Mesendoderm (in vitro differentiated cells): Measurements from ENCODE around the gene CUX1.
"Not testable (repeated sequence)": the region's sequence is repeated elsewhere in the genome, so short reads cannot be mapped to it uniquely, and the experiment has no call there.

Experiments used
- DNase-seq: peaks from one replicate; pipeline ENCODE4 v3.0.0; 2013
- H2AK5ac ChIP-seq: 2 replicates; pipeline ENCODE4 v1.6.1; 2013; ENCODE audit warnings: low read length, inconsistent platforms
- H2BK120ac ChIP-seq: 2 replicates; pipeline ENCODE4 v1.6.1; 2013; ENCODE audit warnings: low read depth, mild to moderate bottlenecking, low read length, moderate library complexity, mixed read lengths
- H2BK15ac ChIP-seq: replicated peaks from 2 replicates; pipeline ENCODE4 v1.6.1; 2013; ENCODE audit warnings: low read depth, mild to moderate bottlenecking, moderate library complexity
- H2BK5ac ChIP-seq: 2 replicates; pipeline ENCODE4 v1.6.1; 2013; ENCODE audit warnings: low read length, inconsistent platforms
- H3K18ac ChIP-seq: 2 replicates; pipeline ENCODE4 v1.6.1; 2013; ENCODE audit warnings: mild to moderate bottlenecking, low read length, mixed read lengths
- H3K23ac ChIP-seq: one replicate; pipeline ENCODE4 v1.6.1; 2013; ENCODE audit warnings: low read length
- H3K27ac ChIP-seq: 2 replicates; pipeline ENCODE4 v1.5.1; 2013; ENCODE audit warnings: low read depth, mild to moderate bottlenecking, inconsistent platforms, low read length, moderate library complexity
- H3K27me3 ChIP-seq: 2 replicates; pipeline ENCODE4 v1.6.1; 2013; ENCODE audit warnings: low read length, control low read depth, mild to moderate bottlenecking, inconsistent platforms; ENCODE audit not compliant: insufficient read depth, poor library complexity
- H3K36me3 ChIP-seq: 2 replicates; pipeline ENCODE4 v1.6.1; 2013; ENCODE audit warnings: low read length, inconsistent platforms; ENCODE audit not compliant: control insufficient read depth, insufficient read depth
- H3K4ac ChIP-seq: one replicate; pipeline ENCODE4 v1.6.1; 2013; ENCODE audit warnings: low read depth, mild to moderate bottlenecking, low read length, moderate library complexity
- H3K4me1 ChIP-seq: 2 replicates; pipeline ENCODE4 v1.6.1; 2013; ENCODE audit warnings: low read depth, low read length, inconsistent platforms; ENCODE audit not compliant: control insufficient read depth
- H3K4me2 ChIP-seq: 2 replicates; pipeline ENCODE4 v1.6.1; 2013; ENCODE audit warnings: low read length
- H3K4me3 ChIP-seq: 2 replicates; pipeline ENCODE4 v1.5.1; 2013; ENCODE audit warnings: mild to moderate bottlenecking, low read length
- H3K56ac ChIP-seq: one replicate; pipeline ENCODE4 v1.6.1; 2013; ENCODE audit warnings: low read length
- H3K79me1 ChIP-seq: 2 replicates; pipeline ENCODE4 v1.6.1; 2013; ENCODE audit warnings: low read length, inconsistent platforms
- H3K79me2 ChIP-seq: 2 replicates; pipeline ENCODE4 v1.6.1; 2013; ENCODE audit warnings: mild to moderate bottlenecking, low read length; ENCODE audit not compliant: control insufficient read depth, insufficient read depth
- H3K9ac ChIP-seq: 2 replicates; pipeline ENCODE4 v1.6.1; 2013; ENCODE audit warnings: low read length, inconsistent platforms
- H4K5ac ChIP-seq: one replicate; pipeline ENCODE4 v1.6.1; 2013; ENCODE audit warnings: low read length
- H4K8ac ChIP-seq: one replicate; pipeline ENCODE4 v1.6.1; 2013; ENCODE audit warnings: low read depth, mild to moderate bottlenecking, control low read depth, low read length, moderate library complexity
- WGBS: extraction: QIAGEN DNeasy Blood & Tissue Kit; methylation state at CpG from one replicate; pipeline ENCODE4 v1.1.7; 2013; ENCODE audit warnings: low lambda C conversion rate, missing lambda C conversion rate; ENCODE audit not compliant: insufficient coverage; ENCODE audit errors: extremely low coverage; 5-methylcytosine and 5-hydroxymethylcytosine counted together

CUX1 gene

DNA sequence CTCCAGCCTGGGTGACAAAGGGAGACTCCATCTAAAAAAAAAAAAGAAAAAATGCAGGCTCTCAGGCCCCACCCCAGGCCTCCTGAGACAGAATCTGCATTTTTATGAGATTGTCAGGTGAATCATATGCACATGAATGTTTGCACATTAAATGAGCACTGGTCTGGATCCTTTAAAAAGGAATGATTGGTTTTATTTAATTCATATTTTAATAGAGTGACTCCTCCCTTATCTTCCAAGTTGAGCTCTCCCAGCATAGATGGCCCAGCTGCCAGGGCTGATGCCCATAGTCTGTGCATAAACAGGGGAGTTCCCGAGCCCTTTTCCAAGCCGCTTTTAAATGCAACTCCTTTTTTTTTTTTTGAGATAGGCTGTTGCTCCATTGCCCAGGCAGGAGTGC, 28.5 kb downstream of the CUX1 start:
- H2BK5ac ChIP-seq: no peak overlapping the region
- no peak overlapping the region for H4K5ac ChIP-seq
- H3K23ac ChIP-seq: no peak overlapping the region
- no peak overlapping the region for H2AK5ac ChIP-seq
- WGBS: no CpG with 5 or more reads among the region's 2 CpGs
- peaks cover 85% of the 10 kb centered on the region for H3K79me2 ChIP-seq
- no peaks in the 10 kb centered on the region for H3K27me3 ChIP-seq
- H3K79me1 ChIP-seq: peaks cover 10% of the 10 kb centered on the region
- H3K56ac ChIP-seq: no peak overlapping the region
- H2BK120ac ChIP-seq: no peak overlapping the region
- H2BK15ac ChIP-seq: no peak overlapping the region
- no peak overlapping the region for H3K27ac ChIP-seq
- no peak for DNase-seq
- no peak overlapping the region for H3K9ac ChIP-seq
- H3K4ac ChIP-seq: no peak overlapping the region
- no peak overlapping the region for H3K18ac ChIP-seq
- H3K36me3 ChIP-seq: no peaks in the 10 kb centered on the region
- no peak overlapping the region for H3K4me3 ChIP-seq
- no peak overlapping the region for H3K4me2 ChIP-seq
- peaks cover 2% of the 10 kb centered on the region for H3K4me1 ChIP-seq
- H4K8ac ChIP-seq: no peak overlapping the region

- Histone ChIP-seq H3K9ac (no peak overlapping the region), H3K23ac (no peak overlapping the region), H3K56ac (no peak overlapping the region), H4K8ac (no peak overlapping the region), H3K18ac (no peak overlapping the region), H2BK120ac (no peak overlapping the region), H3K79me1 (peaks cover 10% of the 10 kb centered on the region), H3K36me3 (no peaks in the 10 kb centered on the region), H3K27me3 (no peaks in the 10 kb centered on the region), H2AK5ac (no peak overlapping the region), H3K4me1 (peaks cover 2% of the 10 kb centered on the region), H3K4me2 (no peak overlapping the region), H3K79me2 (peaks cover 90% of the 10 kb centered on the region), H2BK15ac (no peak overlapping the region), H4K5ac (no peak overlapping the region), H3K27ac (no peak overlapping the region), H3K4ac (no peak overlapping the region), H2BK5ac (no peak overlapping the region), H3K4me3 (no peak overlapping the region)
- WGBS: no CpG with 5 or more reads among the region's 11 CpGs
- no peak for DNase-seq
Measured at GRCh38 chr7:101846800-101847538, 29.5 kb downstream of the CUX1 start.

GRCh38 chr7:101848208-101848951, 31.0 kb downstream of the CUX1 start:
- peaks cover 95% of the 10 kb centered on the region for H3K79me2 ChIP-seq
- no peak overlapping the region for H2BK5ac ChIP-seq
- no peak overlapping the region for H3K4me3 ChIP-seq
- H4K5ac ChIP-seq: no peak overlapping the region
- no peak overlapping the region for H2BK15ac ChIP-seq
- no peak overlapping the region for H3K27ac ChIP-seq
- no peak for DNase-seq
- no peaks in the 10 kb centered on the region for H3K36me3 ChIP-seq
- H3K23ac ChIP-seq: no peak overlapping the region
- no peak overlapping the region for H3K18ac ChIP-seq
- no peak overlapping the region for H3K4ac ChIP-seq
- no peak overlapping the region for H2BK120ac ChIP-seq
- no peak overlapping the region for H3K9ac ChIP-seq
- no peak overlapping the region for H3K56ac ChIP-seq
- no CpG with 5 or more reads among the region's 8 CpGs for WGBS
- peaks cover 2% of the 10 kb centered on the region for H3K4me1 ChIP-seq
- H3K27me3 ChIP-seq: no peaks in the 10 kb centered on the region
- peaks cover 10% of the 10 kb centered on the region for H3K79me1 ChIP-seq
- H3K4me2 ChIP-seq: no peak overlapping the region
- H2AK5ac ChIP-seq: no peak overlapping the region
- no peak overlapping the region for H4K8ac ChIP-seq

DNA sequence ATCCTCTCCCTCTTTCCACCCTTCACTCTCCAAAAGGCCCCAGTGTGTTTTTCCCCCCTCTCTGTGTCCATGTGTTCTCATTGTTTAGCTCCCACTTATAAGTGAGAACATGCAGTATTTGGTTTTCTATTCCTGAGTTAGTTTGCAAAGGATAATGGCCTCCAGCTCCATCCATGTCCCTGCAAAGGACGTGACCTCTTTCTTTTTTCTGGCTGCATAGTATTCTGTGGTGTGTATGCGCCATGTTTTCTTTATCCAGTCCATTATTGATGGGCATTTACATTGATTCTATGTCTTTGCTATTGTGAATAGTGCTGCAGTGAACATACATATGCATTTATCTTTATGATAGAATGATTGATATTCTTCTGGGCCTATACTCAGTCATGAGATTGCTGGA, 31.9 kb downstream of the CUX1 start:
- not testable (repeated sequence) for H3K4me3 ChIP-seq, H2BK5ac ChIP-seq, H3K23ac ChIP-seq, H2BK15ac ChIP-seq, H3K9ac ChIP-seq, H2BK120ac ChIP-seq, DNase-seq, H3K18ac ChIP-seq, H3K27ac ChIP-seq, H4K8ac ChIP-seq, H3K56ac ChIP-seq, H2AK5ac ChIP-seq, H3K36me3 ChIP-seq, H3K4me2 ChIP-seq, H3K4ac ChIP-seq, H4K5ac ChIP-seq, H3K4me1 ChIP-seq, H3K27me3 ChIP-seq
- Histone ChIP-seq H3K79me2 (peaks cover 96% of the 10 kb centered on the region), H3K79me1 (peaks cover 10% of the 10 kb centered on the region)
- WGBS: no CpG with 5 or more reads among the region's 2 CpGs

DNA sequence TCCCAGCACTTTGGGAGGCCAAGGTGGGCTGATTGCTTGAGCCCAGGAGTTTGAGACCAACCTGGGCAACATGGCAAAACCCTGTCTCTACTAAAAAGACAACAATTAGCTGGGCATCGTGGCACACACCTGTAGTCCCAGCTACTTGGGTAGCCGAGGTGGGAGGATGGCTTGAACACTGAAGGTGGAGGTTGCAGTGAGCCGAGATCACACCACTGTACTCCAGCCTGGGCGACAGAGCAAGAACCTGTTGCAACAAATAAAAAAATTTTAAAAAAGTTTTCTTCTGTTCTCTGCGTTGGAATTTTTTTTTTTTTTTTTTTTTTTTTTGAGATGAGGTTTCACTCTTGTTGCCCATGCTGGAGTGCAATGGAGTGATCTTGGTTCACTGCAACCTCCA, 34.9 kb downstream of the CUX1 start:
- H3K79me1 ChIP-seq, H3K4ac ChIP-seq, H3K27ac ChIP-seq, H3K36me3 ChIP-seq, H3K27me3 ChIP-seq, DNase-seq, H2BK5ac ChIP-seq, H2BK15ac ChIP-seq, H3K18ac ChIP-seq, H3K4me1 ChIP-seq, H2BK120ac ChIP-seq, H3K9ac ChIP-seq, H3K4me2 ChIP-seq, H3K4me3 ChIP-seq, H4K8ac ChIP-seq, H2AK5ac ChIP-seq, H3K23ac ChIP-seq, H3K56ac ChIP-seq, H4K5ac ChIP-seq: not testable (repeated sequence)
- WGBS: no CpG with 5 or more reads among the region's 5 CpGs
- H3K79me2 ChIP-seq: peaks cover 93% of the 10 kb centered on the region
